Lower leg skin (tissue), 3 donors: ENCODE measurements around the gene HIPK2.

Source experiments
- CTCF ChIP-seq, 3 donors: fragments of 450-650 bp; IDR thresholded peaks; one replicate each; pipeline ENCODE4 v1.5.1; 2016; ENCODE audit warnings: antibody characterized with exemption in 3 of 3, mild to moderate bottlenecking in 3 of 3, moderate library complexity in 2 of 3
- POLR2A ChIP-seq, 2 donors: fragments of 450-650 bp; IDR thresholded peaks; one replicate each; pipeline ENCODE4 v1.6.1; 2016 to 2017; ENCODE audit warnings: antibody characterized with exemption in 2 of 2, mild to moderate bottlenecking in 1 of 2, moderate library complexity in 1 of 2

GRCh38 chr7:139821349-139822105, 43.7 kb upstream of the HIPK2 start:
- no peak for TF ChIP-seq CTCF (IDR thresholded peaks at IDR 0.05)
- TF ChIP-seq POLR2A (IDR thresholded peaks at IDR 0.05) = no peak
